Skin of body (tissue), 2 donors: Measurements from ENCODE around the gene FAM3C. TPM values are rescaled to one million over a fixed set of nuclear protein-coding genes. Genes with fewer than 3 reads are reported as not detected.

Source experiments
- DNase-seq: peaks from one replicate; lab custom pipeline; 2025; lab: John Stamatoyannopoulos, UW
- total RNA-seq: library from RNA; depleted of rRNA; stranded (reverse); fragments of >200 nt; gene quantifications from one replicate; pipeline ENCODE4 v1.2.3, GENCODE V29; 2014

Gene FAM3C
- total RNA-seq, 1 donor from 2014 or later, result 94.3 TPM

DNA sequence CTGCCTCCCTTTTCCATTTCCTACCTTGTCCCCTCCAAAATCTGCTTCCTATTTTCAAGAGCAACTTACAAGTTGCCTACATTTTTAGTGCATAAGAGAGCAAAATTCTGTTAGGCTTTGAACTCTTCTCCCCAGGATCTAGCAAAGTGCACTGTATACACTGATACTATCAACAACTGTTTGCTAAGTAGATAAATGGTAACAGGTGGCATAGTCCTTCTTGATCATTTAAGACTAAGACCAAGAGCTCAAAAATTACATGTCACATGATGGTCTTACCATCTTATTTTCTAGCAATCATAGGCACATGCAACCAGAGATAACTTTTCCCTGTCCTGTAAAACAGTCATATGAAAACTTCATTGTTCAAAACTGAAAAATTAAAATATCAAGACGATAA is 16.2 kb downstream of the FAM3C start:
- no peak for DNase-seq

DNA sequence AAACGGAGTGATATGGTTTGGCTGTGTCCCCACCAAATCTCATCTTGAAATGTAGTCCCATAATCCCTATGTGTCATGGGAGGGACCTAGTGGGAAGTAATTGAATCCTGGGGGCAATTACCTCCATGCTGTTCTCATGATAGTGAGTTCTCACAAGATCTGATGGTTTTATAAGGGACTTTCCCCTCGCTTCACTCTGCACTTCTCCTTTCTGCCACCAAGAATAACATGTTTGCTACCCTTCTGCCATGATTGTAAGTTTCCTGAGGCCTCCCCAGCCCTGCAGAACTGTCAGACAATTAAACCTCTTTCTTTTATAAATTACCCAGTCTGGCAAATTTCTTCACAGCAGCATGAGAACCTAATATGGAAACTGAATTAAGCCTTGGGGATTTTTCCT is 19.1 kb downstream of the FAM3C start:
- DNase-seq, result no peak

DNA sequence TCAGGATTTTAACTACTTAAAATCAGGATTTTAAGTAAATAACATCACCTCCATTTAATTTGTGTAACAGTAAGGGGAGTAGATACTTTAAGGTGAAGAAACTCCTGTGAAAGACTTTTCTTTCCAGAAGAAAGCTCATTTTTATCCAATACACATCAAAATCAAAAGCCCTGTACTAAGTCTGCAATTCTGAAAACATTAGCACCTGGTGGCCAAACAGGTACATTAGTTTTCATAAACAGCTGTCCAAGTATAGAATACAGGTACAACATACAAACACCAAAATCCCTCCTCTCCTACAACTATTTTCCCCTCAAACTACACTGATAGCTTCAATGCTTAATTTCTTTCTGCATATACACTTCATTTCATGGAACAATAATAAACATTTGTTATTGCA is 22.9 kb downstream of the FAM3C start:
- DNase-seq, result no peak

DNA sequence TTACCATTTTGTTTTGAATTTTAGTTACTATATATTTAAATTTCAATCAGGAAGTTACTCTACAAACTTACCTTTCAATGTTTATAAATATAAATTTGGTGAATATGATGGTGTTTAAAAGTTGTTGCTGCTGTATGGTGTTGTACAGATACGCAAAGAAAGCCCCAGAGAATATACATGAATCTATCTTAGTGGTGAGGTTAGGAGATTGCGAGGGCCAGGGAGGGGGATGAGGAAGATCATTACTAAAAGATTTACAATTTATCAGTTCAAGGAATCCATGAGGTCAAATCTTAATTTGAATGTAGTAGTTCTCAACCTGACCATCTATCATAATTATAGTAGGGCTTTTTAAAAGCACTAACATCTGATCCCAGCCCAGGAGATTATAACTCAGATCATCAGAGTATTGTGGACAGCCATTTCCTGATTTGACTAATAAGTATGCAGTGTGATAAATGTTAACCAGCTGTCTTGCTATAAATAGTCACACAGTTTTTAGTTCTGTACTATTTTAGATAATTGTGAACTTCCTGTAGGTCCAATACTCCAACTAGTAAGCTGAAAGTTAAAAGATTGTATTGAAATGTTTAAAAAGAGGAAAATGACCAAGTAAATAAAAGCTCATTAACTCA is 23.6 kb downstream of the FAM3C start:
- peak; percentile 51 for DNase-seq

DNA sequence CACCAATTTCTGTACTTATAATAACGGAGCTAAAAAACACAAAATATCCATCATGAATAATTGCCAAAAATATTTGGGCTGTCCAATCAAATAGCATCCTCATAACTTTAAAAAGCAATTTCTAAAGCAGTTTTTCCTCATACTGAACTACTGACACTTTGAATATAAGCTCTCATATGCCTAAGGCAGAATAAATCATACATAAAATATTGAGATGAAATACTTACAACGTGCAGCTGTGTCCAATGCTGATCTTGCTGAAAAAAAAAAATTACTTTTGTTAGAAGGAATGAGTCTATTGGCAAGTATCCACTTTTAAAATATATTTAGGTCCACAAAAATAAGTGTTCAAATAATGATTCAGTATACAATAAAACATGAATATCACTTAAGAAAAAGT is 24.2 kb downstream of the FAM3C start:
- no peak for DNase-seq

DNA sequence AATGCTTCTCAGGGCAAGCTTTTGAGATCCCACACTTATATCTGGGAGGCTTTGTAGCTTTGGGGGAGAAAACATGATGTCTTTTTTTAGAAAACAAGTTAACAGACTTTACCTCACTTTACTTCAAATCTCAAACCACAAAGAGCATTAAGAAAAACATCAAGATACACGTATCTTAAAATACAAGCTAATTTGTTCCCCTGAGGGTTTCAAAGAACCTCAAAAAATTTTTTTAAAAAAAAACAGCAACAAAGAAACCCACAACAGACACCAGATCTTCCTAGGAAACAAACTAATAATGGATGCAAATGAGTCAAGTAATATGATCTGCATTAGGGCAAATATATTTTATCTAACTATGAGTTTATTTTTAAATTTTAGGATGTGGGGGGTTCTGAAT is 24.7 kb downstream of the FAM3C start:
- no peak for DNase-seq

DNA sequence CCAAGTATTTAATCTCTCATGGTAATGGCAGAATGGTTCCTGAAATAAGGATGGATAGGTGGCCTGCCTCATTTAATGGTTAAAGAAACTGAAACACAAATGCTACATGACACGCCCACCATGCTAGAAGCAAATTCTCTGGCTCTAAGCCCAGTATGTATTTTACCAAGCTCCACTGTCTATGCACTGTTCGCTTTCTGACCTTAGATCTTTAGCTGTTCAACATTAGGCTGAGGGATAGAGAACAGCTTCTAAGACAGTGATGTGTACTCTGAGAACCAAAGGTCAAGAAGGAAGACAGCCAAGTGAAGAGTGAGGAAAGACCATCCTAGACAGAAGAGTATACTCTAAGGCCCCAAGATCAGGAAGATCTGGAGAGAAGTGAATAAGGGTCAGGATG is 26.6 kb downstream of the FAM3C start:
- peak; percentile 66 for DNase-seq

DNA sequence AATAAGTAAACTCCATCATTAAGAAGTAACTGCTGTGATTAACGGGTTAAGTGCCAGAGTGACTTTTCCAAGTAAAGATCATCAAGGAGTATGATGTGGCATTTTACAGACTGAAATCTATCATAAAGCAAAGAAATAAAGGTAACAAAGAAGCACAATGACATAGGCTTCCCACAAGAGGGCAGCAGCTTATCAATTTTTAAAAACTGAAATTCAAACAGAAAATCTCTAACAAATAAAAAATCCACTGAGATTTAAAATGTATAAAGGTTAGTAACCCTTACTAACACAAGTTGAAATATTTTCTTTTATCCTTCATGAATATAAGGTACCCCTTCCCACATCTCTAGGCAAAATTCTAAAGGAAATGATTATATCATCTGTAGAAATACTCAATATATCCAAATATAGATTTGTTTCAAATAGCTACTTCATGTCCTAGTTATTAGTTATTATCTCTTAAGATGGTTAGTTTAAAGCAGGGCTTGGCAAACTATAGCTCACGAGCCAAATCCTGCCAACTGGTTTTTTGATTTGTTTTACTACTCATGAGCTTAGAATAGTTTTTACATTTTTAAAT is 29.2 kb downstream of the FAM3C start:
- no peak for DNase-seq

DNA sequence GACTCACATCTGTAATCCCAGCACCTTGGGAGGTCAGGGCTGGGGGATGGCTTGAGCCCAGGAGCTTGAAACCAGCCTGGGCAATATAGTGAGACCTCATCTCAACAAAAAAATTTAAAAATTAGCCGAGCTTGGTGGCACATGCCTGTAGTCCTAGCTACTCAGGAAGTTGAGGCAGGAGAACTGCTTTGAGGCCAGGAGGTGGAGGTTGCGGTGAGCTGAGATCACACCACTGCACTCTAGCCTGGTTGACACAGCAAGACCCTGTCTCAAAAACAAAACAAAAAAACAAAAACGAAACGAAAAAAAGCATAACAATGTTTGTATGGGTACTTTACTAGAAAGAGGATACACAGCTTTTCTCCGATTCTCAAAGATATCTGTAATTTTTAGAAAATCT is 35.5 kb downstream of the FAM3C start:
- DNase-seq, result no peak

DNA sequence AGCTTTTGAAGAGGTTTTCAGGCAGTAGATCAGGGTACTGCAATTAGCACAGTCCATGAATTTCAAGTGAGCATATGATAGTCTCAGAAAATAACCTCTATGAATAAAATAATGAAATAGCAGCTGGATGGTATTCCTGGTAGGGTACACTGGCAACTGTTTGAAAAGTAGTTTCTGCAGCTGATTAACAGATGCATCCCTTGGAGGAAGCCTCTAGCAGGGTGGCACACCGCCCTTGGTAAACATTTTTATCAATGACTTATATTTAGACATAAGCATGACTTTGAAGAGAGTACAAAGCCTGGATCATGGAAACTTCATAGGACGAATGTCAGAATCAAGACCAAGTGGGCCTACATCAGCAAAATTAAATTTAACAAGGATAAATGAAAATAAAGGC is 40.5 kb downstream of the FAM3C start:
- no peak for DNase-seq

DNA sequence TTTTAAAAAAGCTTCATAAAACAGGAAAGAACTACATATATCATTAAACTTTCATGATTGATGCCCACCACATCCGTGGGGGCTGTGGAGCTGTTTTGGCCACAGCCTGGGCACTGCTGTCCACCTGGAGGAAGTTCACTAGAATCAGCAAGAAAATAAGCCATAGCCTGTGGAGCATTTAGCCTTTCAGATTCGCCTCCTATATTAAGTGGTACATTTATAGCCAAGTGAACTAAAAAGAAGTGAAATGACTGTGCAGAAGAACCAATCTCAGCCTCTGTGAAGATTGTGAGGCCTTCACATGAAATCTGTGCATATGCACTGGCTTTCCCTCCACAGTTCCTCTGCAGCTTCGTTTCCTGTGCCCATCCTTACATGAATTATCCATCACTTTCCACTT is 43.8 kb downstream of the FAM3C start:
- no peak for DNase-seq

DNA sequence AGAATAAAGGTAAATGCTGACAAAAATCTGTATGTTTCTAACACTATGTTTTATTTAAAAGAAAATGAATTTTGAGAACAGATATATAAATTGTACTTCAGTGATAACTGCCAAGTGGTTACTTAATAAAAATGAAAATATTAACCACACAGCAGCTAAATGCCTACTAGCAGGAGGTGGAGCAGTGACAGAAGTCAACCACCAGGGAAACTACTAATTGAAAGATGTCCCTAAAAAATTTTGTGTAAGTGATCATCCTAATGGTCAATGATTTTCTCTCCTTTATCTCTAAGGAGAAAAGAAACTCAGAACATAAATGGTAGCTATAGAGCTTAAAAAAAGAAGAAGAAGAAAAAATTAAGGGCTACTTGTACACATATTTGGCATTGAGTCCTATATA is 44.4 kb downstream of the FAM3C start:
- DNase-seq, result no peak

DNA sequence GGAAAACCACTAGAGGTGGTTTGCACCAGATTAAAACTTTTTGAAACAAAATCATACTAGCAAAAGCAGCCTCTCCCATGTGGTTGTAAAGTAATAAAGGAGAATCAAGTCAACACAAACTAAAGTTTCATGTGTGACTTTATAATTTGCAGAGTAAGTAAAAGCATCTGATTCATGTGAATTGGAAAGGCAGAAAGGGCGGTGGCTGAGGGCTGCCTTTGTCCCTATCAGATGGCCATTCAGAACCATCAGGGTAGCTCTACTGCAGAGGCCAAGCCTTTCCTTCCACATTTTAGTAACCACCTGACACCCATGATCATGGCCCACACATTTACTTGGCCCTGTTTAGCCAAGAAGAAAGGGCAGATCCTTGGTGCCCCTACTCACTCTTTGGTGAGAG is 51.6 kb downstream of the FAM3C start:
- DNase-seq, result no peak

DNA sequence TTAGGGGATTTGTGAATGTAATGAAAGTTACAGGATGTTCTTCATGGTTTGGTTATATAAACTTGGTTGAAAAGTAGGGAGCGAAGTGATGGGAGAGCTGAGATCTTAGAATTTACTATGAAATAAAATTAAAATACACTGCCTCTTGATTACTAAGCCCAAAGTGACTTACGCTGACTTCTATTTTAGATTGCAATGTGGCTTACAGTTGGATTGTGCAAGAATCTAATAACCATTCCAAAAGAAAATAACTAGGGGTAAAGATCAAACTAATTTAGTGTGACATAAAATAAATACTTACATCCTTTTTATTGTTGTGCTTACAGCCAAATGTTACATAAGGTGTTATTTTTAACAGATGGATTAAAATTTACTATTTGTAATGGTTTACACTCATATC is 52.0 kb downstream of the FAM3C start:
- DNase-seq, result no peak

DNA sequence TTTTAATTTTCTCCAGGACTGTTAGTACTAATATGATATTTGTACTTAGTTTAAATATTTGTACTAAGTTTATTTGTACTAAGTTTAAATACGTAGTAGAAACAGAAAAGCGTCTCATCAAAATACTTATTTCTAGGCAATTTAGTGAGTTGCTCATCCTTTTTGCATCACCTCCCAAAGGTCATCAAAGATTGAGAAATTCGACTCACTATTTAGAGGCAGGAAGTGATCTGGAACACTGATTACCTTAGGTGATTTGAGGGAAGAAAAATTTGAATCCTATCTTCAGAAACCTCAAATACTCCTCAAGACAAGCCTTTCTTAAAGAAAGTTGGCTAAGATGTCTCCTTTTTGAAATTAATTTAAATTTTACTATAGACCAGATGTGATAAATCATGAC is 52.8 kb downstream of the FAM3C start:
- DNase-seq, result no peak

DNA sequence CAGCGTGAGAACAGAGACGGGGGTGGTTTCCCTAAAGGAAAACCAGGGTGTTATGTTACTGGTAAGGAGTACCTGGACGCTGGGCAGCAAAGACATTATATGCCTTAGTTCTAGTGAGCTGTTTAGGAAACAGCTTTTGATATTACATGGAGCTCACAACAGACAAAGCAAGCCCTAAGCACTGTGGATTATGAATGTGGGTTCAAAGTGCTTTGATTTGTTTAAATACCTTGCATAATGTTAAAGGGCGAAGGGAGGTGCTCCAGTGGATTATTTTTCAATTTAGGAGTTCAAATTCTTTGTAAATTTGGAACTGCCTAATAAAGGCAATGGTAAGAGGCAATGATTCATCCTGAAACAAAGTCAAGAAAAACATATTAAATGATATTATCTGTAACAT is 53.5 kb downstream of the FAM3C start:
- no peak for DNase-seq

DNA sequence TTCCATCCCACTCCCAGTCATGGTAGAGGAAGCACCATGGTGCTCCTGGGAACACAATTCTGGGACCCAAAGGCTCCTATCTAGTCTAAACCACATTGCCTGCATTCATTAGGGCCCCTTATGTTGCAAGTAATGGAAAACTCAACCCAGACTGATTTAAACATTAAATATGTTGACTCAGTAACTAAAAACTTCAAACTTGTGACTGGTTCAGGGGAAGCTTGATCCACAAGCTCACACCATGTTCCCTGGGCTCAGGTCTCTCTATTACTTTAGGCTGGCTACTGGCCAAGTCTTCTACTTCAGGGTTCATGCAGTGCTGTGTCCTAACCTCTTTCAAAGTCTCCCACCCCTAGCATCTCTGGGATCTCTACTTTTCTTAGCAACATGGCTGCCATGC is 54.2 kb downstream of the FAM3C start:
- DNase-seq, result no peak

DNA sequence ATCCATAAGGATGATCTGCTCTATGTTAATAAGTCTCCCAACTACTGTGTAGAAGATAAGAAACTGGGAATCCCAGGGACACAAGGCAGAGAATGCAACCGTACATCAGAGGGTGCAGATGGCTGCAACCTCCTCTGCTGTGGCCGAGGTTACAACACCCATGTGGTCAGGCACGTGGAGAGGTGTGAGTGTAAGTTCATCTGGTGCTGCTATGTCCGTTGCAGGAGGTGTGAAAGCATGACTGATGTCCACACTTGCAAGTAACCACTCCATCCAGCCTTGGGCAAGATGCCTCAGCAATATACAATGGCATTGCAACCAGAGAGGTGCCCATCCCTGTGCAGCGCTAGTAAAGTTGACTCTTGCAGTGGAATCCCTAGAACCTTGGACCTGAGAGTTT is 57.0 kb downstream of the FAM3C start:
- no peak for DNase-seq

DNA sequence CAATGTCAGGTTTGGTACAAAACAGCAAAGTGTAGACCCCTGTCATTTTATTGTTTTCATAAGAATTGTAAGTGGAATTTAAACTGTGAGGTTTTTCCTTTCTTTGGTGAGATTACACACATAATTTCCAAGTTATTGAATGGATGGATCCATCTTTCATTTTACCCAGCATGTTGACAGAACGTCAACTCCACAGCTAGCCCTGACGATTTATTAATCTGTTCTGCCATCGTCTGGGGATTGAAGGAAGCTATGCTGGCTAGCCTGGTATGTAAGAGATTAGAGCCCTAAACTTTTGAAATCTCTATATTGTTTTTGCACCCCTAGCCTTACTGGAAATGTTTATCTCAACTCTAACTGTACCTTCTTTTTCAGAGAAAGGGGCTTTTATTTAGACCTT is 58.7 kb downstream of the FAM3C start:
- no peak for DNase-seq

DNA sequence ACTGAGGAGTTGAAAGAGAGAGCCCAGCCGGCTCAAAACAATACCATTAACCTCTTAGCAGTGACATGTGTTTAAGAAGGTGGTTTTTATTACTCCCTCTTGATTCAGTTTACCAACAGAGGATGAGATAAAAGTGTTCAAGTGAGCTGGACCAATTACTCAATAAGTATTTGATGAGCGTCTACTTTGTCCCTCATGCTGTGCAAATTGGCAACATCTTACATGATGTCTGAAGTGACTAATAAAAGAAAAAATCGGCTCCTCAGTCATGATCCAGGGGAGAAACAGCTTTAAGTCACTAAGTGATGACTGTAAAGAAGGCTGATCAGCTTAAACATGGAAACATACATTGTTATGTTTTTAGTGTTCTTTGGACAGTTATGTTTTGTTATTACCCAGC is 59.5 kb downstream of the FAM3C start:
- DNase-seq, result no peak

DNA sequence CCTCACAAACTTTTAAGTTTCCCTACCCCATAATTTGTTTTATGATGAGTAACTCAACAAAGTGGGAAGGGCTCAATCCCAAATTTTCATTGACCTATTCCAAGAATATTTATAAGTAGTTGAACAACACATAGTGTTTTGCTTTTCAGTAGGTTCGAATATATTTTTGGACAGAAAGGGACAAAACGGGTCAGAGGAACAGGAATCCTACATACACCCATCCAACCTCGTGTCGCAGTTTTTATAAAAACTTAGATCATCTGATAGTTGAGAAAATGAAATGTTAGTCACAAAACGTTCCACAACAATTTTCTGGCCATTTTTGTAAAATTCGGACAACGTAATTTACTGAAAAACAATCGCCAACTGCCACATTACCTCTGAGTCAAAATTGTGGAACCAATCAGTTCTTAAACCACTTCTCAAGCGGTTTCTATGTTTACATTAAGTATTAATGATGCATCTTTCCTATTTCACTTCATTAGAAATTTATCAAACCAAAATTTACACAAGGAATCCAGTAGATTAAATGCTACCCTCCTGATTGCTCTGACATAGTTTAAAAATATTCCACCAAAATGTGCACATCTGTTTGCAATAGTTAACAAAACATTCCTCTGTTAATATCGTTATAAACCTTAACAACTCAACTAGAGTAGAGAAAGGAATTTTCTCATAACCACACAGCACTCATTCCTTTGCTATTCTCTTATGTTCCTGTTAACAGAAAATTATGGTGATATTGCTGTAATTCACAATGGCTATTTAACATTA is 61.0 kb downstream of the FAM3C start:
- no peak for DNase-seq

DNA sequence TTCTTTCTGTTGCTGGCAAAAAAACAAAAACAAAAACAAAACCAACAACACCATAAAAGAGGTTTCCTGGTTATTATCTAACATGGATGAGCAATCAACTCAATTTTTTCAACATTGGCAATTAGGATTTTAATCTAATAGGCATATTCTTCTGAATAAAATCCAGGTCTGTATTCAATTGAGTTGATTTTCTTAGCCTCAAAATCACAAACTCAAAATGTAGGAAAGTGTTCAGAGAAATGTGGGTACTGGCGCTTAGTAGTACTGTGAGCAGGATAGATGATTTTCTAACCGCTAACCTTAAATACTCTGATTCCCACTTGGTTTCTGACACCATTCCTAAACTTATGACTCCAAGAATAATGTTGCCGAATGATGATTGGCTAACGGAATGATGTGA is 61.7 kb downstream of the FAM3C start:
- DNase-seq, result no peak

DNA sequence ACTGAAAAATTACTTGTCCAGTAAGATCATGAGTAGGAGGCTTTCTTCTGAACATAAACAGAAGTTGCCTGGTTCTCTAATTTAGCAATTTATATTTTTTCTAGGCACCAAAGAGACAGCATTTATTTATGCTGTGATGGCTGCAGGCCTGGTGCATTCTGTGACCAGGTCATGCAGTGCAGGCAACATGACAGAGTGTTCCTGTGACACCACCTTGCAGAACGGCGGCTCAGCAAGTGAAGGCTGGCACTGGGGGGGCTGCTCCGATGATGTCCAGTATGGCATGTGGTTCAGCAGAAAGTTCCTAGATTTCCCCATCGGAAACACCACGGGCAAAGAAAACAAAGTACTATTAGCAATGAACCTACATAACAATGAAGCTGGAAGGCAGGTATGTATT is 64.5 kb downstream of the FAM3C start:
- no peak for DNase-seq
